ENCODE measurements around the gene CEMIP.

CEMIP gene

DNA sequence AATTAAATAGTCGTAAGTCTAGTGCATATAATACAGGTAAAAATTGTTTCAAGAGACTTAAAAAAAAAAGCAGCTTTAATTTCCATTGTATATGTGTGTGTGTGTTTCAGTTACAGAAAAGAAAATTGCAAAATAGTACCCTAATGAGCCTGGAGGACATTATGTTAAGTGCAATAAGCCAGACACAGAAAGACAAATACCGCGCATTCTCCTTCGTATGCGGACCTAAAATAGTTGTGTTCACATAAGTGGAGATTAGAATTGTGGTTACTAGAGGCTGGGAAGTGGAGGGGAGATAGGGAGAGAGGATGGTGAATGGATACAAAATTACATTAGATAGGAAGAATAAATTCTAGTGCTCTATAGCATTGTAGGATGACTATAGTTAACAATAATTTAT lies 206.8 kb downstream of the CEMIP start:
- DNase-seq: no peak

- no peak for DNase-seq
These were observed 207.3 kb downstream of the CEMIP start for GRCh38 chr15:80986487-80986886.

DNA sequence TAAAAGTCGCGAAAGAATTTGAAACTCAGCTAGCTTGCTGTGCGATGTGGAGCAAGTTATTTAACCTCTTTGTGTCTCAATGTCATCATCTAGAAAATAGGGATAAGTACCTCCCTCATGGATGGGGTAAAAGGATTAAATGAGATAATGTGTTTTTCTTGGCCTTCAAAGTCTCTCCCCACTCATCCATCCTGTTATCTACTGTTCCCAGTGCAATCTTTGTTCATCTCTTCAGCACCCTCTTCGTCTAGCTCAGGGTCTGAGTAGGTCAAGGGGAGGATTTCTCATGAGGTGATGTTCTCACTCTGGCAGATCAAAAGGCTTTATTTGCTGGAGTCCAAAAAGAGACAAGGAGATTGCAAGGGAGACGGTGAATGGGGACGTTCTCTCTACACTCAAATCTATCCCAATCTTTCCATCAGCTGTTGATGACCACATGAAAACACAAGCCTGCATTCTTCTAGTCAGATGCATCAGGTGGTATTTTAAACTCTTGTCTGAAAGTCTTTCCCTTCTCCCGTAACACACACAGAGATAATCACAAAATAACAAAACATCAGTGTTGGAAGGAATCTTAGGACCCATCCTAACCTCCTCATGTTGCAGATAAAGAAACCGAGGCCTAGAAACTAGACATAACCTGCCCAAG lies 209.1 kb downstream of the CEMIP start:
- DNase-seq: no peak

GRCh38 chr15:80989081-80989517 lies 209.9 kb downstream of the CEMIP start:
- peak; percentile 59 to 86 (median 81) for DNase-seq

- peak; percentile 97 to 99 (median 98) for DNase-seq
These were observed 210.6 kb downstream of the CEMIP start, which contains the start of gene MESD for GRCh38 chr15:80989518-80990478. Gene MESD, minus strand, starts transcription at chr15:80989819. Its CDS starts 28 bp downstream, at chr15:80989791.

GRCh38 chr15:80990955-80991354 lies 211.8 kb downstream of the CEMIP start:
- no peak for DNase-seq

GRCh38 chr15:80991421-80991820 lies 212.3 kb downstream of the CEMIP start:
- peak; percentile 74 to 88 (median 83) for DNase-seq

DNA sequence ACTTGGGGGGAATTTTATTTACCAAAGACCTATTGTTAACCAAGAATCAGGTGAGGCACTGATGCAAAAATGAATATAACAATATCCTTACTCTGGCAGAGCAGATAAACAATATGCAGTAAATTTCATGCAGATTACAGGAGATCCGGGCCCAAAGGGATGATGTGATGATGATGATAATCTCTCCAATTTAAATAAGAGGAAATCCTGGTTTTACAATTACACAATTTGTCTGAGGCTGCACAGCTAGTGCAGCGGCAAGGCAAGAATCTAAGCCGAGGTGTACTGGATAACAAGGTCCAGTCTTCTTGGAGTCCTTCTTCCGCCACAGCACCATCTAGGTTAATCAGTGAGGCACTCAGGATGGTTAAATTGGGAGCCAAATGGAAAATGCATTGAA lies 212.8 kb downstream of the CEMIP start:
- peak; percentile 33 to 67 (median 50) for DNase-seq

GRCh38 chr15:80992441-80992840 lies 213.3 kb downstream of the CEMIP start:
- no peak for DNase-seq

DNA sequence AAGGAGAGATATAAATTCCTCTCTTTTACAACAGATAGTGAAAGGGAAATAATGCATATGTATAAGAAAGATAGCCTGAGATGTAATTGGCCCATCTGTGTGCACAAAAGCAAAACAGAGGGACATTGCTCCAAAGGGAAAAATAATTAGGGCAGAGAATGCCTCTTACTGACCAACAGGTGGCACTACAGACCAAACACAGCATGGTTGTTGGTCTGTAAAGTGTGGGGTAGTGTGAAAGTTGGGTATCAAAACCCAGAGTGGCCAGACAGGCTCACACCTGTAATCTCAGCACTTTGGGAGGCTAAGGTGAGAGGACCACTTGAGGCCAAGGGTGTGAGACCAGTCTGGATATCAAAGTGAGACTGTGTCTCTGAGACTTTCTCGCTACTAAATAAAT lies 217.1 kb downstream of the CEMIP start:
- DNase-seq: peak in 3 of 4 experiments; percentile 30 to 68 (median 48)

DNA sequence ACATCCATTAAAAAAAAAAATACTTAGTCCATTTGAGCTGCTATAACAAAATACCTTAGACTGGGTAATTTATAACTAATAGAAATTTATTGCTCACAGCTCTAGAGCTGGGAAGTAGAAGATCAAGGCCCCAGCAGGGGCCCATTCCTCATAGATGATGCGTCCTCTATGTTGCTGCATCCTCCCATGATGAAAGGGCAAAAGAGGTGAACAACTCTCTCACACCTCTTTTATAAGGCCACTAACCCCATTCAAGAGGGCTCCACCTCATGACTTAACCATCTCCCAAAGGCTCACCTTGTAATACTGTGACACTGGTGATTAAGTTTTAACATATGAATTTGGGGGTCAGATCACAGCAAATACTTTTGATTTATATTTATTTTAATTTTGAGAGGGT lies 218.5 kb downstream of the CEMIP start:
- DNase-seq: no peak

DNA sequence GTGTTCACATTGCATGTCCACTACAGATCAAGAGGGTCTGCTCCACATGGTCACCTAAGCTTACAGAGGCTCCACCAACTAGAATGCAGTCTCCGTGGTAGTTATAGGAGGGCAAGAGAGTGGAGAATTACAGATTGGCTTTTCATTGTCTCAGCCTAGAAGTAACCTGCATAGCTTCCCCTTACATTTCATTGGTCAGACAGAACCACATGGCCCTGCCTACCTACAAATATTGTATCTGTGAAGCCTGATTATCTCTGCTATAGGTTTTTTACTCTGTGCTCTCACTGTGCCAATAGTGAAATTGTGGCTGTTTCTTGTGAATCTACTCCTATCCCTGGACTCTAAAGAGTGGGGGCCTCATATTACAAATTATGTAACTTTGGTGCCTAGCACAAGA lies 219.1 kb downstream of the CEMIP start:
- DNase-seq: no peak

- DNase-seq: peak in 2 of 4 experiments; percentile 31 to 44
These were observed 220.5 kb downstream of the CEMIP start for GRCh38 chr15:80999623-81000036.

- DNase-seq: peak; percentile 37 to 52 (median 44)
These were observed 221.0 kb downstream of the CEMIP start for GRCh38 chr15:81000144-81000623.

DNA sequence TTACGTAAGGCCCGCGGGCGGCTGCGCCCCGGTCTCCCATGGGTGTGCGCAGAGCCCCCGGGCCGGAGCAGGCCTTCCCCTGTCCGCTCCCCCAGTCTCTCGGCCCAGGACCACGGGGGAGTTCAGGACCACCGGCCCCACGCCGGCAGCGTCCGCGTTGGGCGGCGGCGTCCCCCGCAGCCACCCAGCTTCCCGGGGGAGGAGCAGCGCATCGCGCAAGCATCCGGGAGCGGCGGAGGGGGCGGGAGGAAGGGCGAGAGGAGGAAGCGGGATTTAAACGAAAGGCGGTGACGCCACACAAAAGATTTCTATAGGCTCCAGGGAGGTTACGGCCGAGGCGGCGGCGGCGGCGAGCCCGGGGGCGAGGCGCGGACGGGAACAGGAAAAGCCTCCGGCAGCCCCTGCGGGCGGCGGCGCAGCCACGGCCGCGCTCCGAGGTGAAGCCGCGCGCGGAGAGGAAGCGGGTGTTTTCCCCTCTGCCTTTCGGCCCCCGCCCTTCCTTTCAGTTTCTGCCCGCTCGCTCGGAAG lies 221.5 kb downstream of the CEMIP start, which contains the start of gene TLNRD1:
TLNRD1 (plus strand) TSS at position 300 of the 528 bp plus-strand sequence. CDS start 1,349 bp downstream, outside the sequence.
- peak; percentile 93 to 98 (median 97) for DNase-seq
